Endodermal cell (in vitro differentiated cells): ENCODE results near the gene TCF12. TPM values are rescaled to one million over a fixed set of nuclear protein-coding genes. Genes with fewer than 3 reads are reported as not detected.

Experiments
- DNase-seq: peaks from one replicate; pipeline ENCODE4 v3.0.0-alpha.2; 2017
- H3K27ac ChIP-seq: 2 replicates; pipeline ENCODE4 v1.5.1; 2013; ENCODE audit warnings: mild to moderate bottlenecking, low read depth, low read length, moderate library complexity
- H3K27me3 ChIP-seq: 2 replicates; pipeline ENCODE4 v1.6.1; 2013; ENCODE audit warnings: mild to moderate bottlenecking, low read length, moderate library complexity; ENCODE audit not compliant: insufficient read depth, control insufficient read depth, poor library complexity, severe bottlenecking
- H3K36me3 ChIP-seq: 2 replicates; pipeline ENCODE4 v1.7.0; 2013; ENCODE audit warnings: mild to moderate bottlenecking, low read length, moderate library complexity; ENCODE audit not compliant: control insufficient read depth, insufficient read depth
- H3K4me1 ChIP-seq: one replicate; pipeline ENCODE4 v1.7.0; 2013; ENCODE audit warnings: low read length; ENCODE audit not compliant: control insufficient read depth, insufficient read depth
- H3K4me3 ChIP-seq: 2 replicates; pipeline ENCODE4 v1.5.1; 2013; ENCODE audit warnings: mild to moderate bottlenecking, low read length, moderate library complexity
- H3K9ac ChIP-seq: 2 replicates; pipeline ENCODE4 v1.6.1; 2013; ENCODE audit warnings: mild to moderate bottlenecking, low read length, moderate library complexity; ENCODE audit not compliant: poor library complexity, severe bottlenecking; ENCODE audit errors: extremely low read depth
- H3K9me3 ChIP-seq: 2 replicates; pipeline ENCODE4 v1.6.1; 2013; ENCODE audit warnings: mild to moderate bottlenecking, low read length, moderate library complexity; ENCODE audit not compliant: control insufficient read depth
- H3K27ac Mint-ChIP-seq: 2 replicates; pipeline ENCODE4 v1.8.0; 2020; ENCODE audit warnings: mixed read lengths
- H3K27me3 Mint-ChIP-seq: 2 replicates; pipeline ENCODE4 v1.8.0; 2021; ENCODE audit warnings: mild to moderate bottlenecking, mixed read lengths; ENCODE audit not compliant: insufficient read depth
- H3K36me3 Mint-ChIP-seq: 2 replicates; pipeline ENCODE4 v1.8.0; 2020; ENCODE audit warnings: low read depth, mixed read lengths
- H3K4me1 Mint-ChIP-seq: 2 replicates; pipeline ENCODE4 v1.8.0; 2020; ENCODE audit warnings: mixed read lengths
- H3K4me3 Mint-ChIP-seq: 2 replicates; pipeline ENCODE4 v1.8.0; 2020; ENCODE audit warnings: mild to moderate bottlenecking, moderate library complexity, mixed read lengths
- H3K9me3 Mint-ChIP-seq: 2 replicates; pipeline ENCODE4 v1.8.0; 2020; ENCODE audit warnings: mild to moderate bottlenecking, mixed read lengths
- CTCF ChIP-seq: fragments of 200-600 bp; sonication (generic); conservative IDR thresholded peaks from 2 replicates; pipeline ENCODE4 v1.5.0; 2021; ENCODE audit warnings: antibody characterized with exemption, mild to moderate bottlenecking
- WGBS, 2 experiments: methylation state at CpG; one replicate each; pipeline versions ENCODE4 v1.1.5 to v1.1.7; 2013; ENCODE audit warnings: missing lambda C conversion rate in 2 of 2, mixed read lengths in 1 of 2; ENCODE audit not compliant: insufficient coverage in 1 of 2, insufficient read length in 1 of 2; 5-methylcytosine and 5-hydroxymethylcytosine counted together
- total RNA-seq, 2 donors: library from RNA; stranded (reverse); fragmentation: NEBNext Ultra II Directional in 1 of 2; extraction: Animal tissue kit (Norgen Biotek cat#: 25700) in 1 of 2; gene quantifications; 2 replicates in 1 of 2; 3 replicates in 1 of 2; pipeline ENCODE4 v1.2.1, GENCODE V29; 2021

The TCF12 gene
- total RNA-seq, 2 donors from 2014 or later = 103 to 121 TPM

GRCh38 chr15:57324590-57324890, 406.1 kb downstream of the TCF12 start:
- TF ChIP-seq CTCF = no peak
- 69 to 92% methylated on average over 2 to 3 of the region's 3 CpGs for WGBS, 2 experiments
- Mint-ChIP-seq H3K9me3 (no peaks in the 10 kb centered on the region), H3K4me3 (no peak overlapping the region), H3K36me3 (no peaks in the 10 kb centered on the region), H3K27ac (no peak overlapping the region), H3K4me1 (peaks cover 61% of the 10 kb centered on the region), H3K27me3 (no peaks in the 10 kb centered on the region)
- DNase-seq = no peak
- H3K9me3 ChIP-seq = no peaks in the 10 kb centered on the region
- no peaks in the 10 kb centered on the region for H3K27me3 ChIP-seq
- no peak overlapping the region for H3K9ac ChIP-seq
- peaks cover 15% of the 10 kb centered on the region for H3K4me1 ChIP-seq
- no peak overlapping the region for H3K27ac ChIP-seq
- H3K36me3 ChIP-seq = no peaks in the 10 kb centered on the region
- H3K4me3 ChIP-seq = no peak overlapping the region

GRCh38 chr15:57324944-57325679, 406.7 kb downstream of the TCF12 start:
- H3K36me3 Mint-ChIP-seq = no peaks in the 10 kb centered on the region
- H3K27ac Mint-ChIP-seq = peak overlapping the region; percentile 2
- H3K27me3 ChIP-seq = no peaks in the 10 kb centered on the region
- H3K4me3 Mint-ChIP-seq = no peak overlapping the region
- no peak overlapping the region for H3K9ac ChIP-seq
- DNase-seq = no peak
- no peak for TF ChIP-seq CTCF
- no peaks in the 10 kb centered on the region for H3K36me3 ChIP-seq
- H3K4me1 ChIP-seq = peaks cover 15% of the 10 kb centered on the region
- WGBS, 2 experiments = 92 to 98% methylated on average over 6 to 11 of the region's 11 CpGs
- H3K9me3 ChIP-seq = no peaks in the 10 kb centered on the region
- H3K9me3 Mint-ChIP-seq = no peaks in the 10 kb centered on the region
- H3K4me1 Mint-ChIP-seq = peaks cover 60% of the 10 kb centered on the region
- H3K4me3 ChIP-seq = no peak overlapping the region
- no peaks in the 10 kb centered on the region for H3K27me3 Mint-ChIP-seq
- H3K27ac ChIP-seq = no peak overlapping the region

- H3K36me3 ChIP-seq = no peaks in the 10 kb centered on the region
- no peak overlapping the region for H3K4me3 ChIP-seq
- H3K4me1 ChIP-seq = peaks cover 15% of the 10 kb centered on the region
- Mint-ChIP-seq H3K36me3 (no peaks in the 10 kb centered on the region), H3K4me3 (no peak overlapping the region), H3K27ac (no peak overlapping the region), H3K27me3 (no peaks in the 10 kb centered on the region), H3K9me3 (no peaks in the 10 kb centered on the region), H3K4me1 (peaks cover 51% of the 10 kb centered on the region)
- WGBS, 2 experiments = 92 to 96% methylated on average over 20 to 23 of the region's 23 CpGs
- no peak overlapping the region for H3K27ac ChIP-seq
- no peak for TF ChIP-seq CTCF
- no peaks in the 10 kb centered on the region for H3K9me3 ChIP-seq
- DNase-seq = no peak
- H3K27me3 ChIP-seq = no peaks in the 10 kb centered on the region
- no peak overlapping the region for H3K9ac ChIP-seq
Observed at GRCh38 chr15:57326196-57326595, 407.8 kb downstream of the TCF12 start.
